Gastroesophageal sphincter (tissue), 4 donors: ENCODE results near the gene ELL2. TPM values are rescaled to one million over a fixed set of nuclear protein-coding genes. Genes with fewer than 3 reads are reported as not detected.

ENCODE experiments used
- ATAC-seq: fragments of 150-250 bp; one replicate; pipeline ENCODE4 v1.9.1; 2016; ENCODE audit warnings: mild to moderate bottlenecking, moderate library complexity
- H3K27ac ChIP-seq, 4 donors: fragments of 200-600 bp; sonication (generic) in 3 of 4; 1 replicate in 3 of 4; 2 replicates in 1 of 4; pipeline ENCODE4 v1.5.1; 2016 to 2019
- H3K27me3 ChIP-seq: fragments of 200-600 bp; sonication (generic); one replicate; pipeline ENCODE4 v1.5.1; 2019
- H3K36me3 ChIP-seq, 2 donors: fragments of 200-600 bp; sonication (generic); one replicate each; pipeline ENCODE4 v1.5.1; 2019; ENCODE audit warnings: control low read depth in 1 of 2
- H3K4me1 ChIP-seq, 3 donors: fragments of 200-600 bp; sonication (generic); 1 replicate in 2 of 3; 2 replicates in 1 of 3; pipeline ENCODE4 v1.5.1; 2016 to 2019; ENCODE audit warnings: control low read depth in 2 of 3
- H3K4me3 ChIP-seq, 2 donors: fragments of 200-600 bp; sonication (generic); one replicate each; pipeline ENCODE4 v1.5.1; 2019; ENCODE audit warnings: mild to moderate bottlenecking in 1 of 2, moderate library complexity in 1 of 2
- H3K9me3 ChIP-seq, 3 donors: fragments of 200-600 bp; sonication (generic); one replicate each; pipeline ENCODE4 v1.5.1; 2017 to 2019; ENCODE audit warnings: control low read depth in 2 of 3
- EP300 ChIP-seq: sonication (generic); formaldehyde crosslinking; IDR thresholded peaks from one replicate; pipeline ENCODE4 v1.6.1; 2017; ENCODE audit warnings: antibody characterized with exemption, mild to moderate bottlenecking
- POLR2A ChIP-seq, 2 donors: fragments of 450-650 bp; IDR thresholded peaks; one replicate each; pipeline ENCODE4 v1.6.1; 2017; ENCODE audit warnings: antibody characterized with exemption in 2 of 2, mild to moderate bottlenecking in 2 of 2, moderate library complexity in 1 of 2
- POLR2AphosphoS5 ChIP-seq: sonication (generic); formaldehyde crosslinking; IDR thresholded peaks from one replicate; pipeline ENCODE4 v1.6.1; 2017; ENCODE audit warnings: antibody characterized with exemption
- WGBS, 2 donors: methylation state at CpG; one replicate each; pipeline ENCODE4 v1.1.5; 2018; ENCODE audit warnings: low coverage in 1 of 2; 5-methylcytosine and 5-hydroxymethylcytosine counted together
- total RNA-seq, 4 donors: library from RNA; depleted of rRNA; stranded (reverse); fragments of >200 nt; gene quantifications; one replicate each; pipeline ENCODE4 v1.1.0, GENCODE V29; 2016
- TF ChIP-seq, protein P1 (sequence below), 4 experiments: fragments of 200-600 bp in 2 of 4; fragments of 450-650 bp in 2 of 4; sonication (generic) in 1 of 4; IDR thresholded peaks; one replicate each; pipeline ENCODE4 v1.5.1; 2017 to 2019; ENCODE audit warnings: antibody characterized with exemption in 4 of 4, mild to moderate bottlenecking in 2 of 4, moderate library complexity in 2 of 4

The ELL2 gene
- total RNA-seq, 4 donors from 2014 or later: 38.4 to 117 (median 59.3) TPM

- TF ChIP-seq, protein P1, sequence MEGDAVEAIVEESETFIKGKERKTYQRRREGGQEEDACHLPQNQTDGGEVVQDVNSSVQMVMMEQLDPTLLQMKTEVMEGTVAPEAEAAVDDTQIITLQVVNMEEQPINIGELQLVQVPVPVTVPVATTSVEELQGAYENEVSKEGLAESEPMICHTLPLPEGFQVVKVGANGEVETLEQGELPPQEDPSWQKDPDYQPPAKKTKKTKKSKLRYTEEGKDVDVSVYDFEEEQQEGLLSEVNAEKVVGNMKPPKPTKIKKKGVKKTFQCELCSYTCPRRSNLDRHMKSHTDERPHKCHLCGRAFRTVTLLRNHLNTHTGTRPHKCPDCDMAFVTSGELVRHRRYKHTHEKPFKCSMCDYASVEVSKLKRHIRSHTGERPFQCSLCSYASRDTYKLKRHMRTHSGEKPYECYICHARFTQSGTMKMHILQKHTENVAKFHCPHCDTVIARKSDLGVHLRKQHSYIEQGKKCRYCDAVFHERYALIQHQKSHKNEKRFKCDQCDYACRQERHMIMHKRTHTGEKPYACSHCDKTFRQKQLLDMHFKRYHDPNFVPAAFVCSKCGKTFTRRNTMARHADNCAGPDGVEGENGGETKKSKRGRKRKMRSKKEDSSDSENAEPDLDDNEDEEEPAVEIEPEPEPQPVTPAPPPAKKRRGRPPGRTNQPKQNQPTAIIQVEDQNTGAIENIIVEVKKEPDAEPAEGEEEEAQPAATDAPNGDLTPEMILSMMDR (IDR thresholded peaks at IDR 0.05): peak in 1 of 4 experiments; percentile 5
- no peak for TF ChIP-seq EP300
- no peak for ATAC-seq
- Histone ChIP-seq H3K4me3 (no peak overlapping the region), H3K36me3 (no peaks in the 10 kb centered on the region), H3K4me1 (peaks cover 0 to 94% (median 4%) of the 10 kb centered on the region in 3 donors), H3K9me3 (no peaks in the 10 kb centered on the region), H3K27ac (no peak overlapping the region), H3K27me3 (no peaks in the 10 kb centered on the region)
- WGBS, 2 donors: 85 to 90% methylated on average over 2 of the region's 2 CpGs
Measured at GRCh38 chr5:95942414-95942813, 19.2 kb downstream of the ELL2 start.

GRCh38 chr5:95941756-95942155, 19.9 kb downstream of the ELL2 start:
- H3K36me3 ChIP-seq: no peaks in the 10 kb centered on the region
- no peaks in the 10 kb centered on the region for H3K9me3 ChIP-seq
- no peaks in the 10 kb centered on the region for H3K27me3 ChIP-seq
- H3K4me1 ChIP-seq: peaks cover 0 to 88% (median 4%) of the 10 kb centered on the region in 3 donors
- TF ChIP-seq POLR2AphosphoS5: no peak
- no peak for TF ChIP-seq EP300
- TF ChIP-seq POLR2A (IDR thresholded peaks at IDR 0.05): no peak
- TF ChIP-seq, protein P1 (IDR thresholded peaks at IDR 0.05): no peak
- no peak for ATAC-seq
- no peak overlapping the region for H3K4me3 ChIP-seq
- no peak overlapping the region for H3K27ac ChIP-seq

GRCh38 chr5:95940758-95941682, 20.6 kb downstream of the ELL2 start:
- Histone ChIP-seq H3K9me3 (no peaks in the 10 kb centered on the region), H3K27ac (no peak overlapping the region), H3K36me3 (no peaks in the 10 kb centered on the region), H3K27me3 (no peaks in the 10 kb centered on the region), H3K4me3 (no peak overlapping the region), H3K4me1 (peaks cover 0 to 81% (median 4%) of the 10 kb centered on the region in 3 donors)
- WGBS, 2 donors: 29 to 35% methylated on average over 3 of the region's 3 CpGs
- no peak for TF ChIP-seq POLR2A (IDR thresholded peaks at IDR 0.05)
- TF ChIP-seq, protein P1 (IDR thresholded peaks at IDR 0.05): no peak
- no peak for TF ChIP-seq EP300
- TF ChIP-seq POLR2AphosphoS5: no peak
- no peak for ATAC-seq

DNA sequence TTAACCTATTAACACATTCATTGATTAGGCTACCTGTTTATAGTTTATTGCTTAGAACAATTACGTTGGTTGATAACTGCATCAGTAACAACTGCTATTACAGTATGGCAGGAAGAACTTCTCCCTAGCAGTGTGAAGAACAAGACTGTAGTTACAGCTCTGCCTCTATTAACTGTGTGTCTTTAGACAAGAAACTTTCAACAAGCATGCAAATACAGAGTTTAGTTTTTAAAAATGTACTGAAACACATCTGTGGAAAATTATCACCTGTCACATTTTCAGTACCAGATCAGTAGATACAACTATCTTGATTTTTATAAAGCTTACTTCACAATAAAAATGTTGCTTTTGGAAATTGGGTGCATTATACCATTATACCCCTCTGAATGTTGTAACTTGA, 22.2 kb downstream of the ELL2 start:
- Histone ChIP-seq H3K9me3 (no peaks in the 10 kb centered on the region), H3K27ac (no peak overlapping the region), H3K27me3 (no peaks in the 10 kb centered on the region), H3K4me3 (no peak overlapping the region), H3K36me3 (no peaks in the 10 kb centered on the region), H3K4me1 (peaks cover 0 to 65% (median 4%) of the 10 kb centered on the region in 3 donors)
- 78 to 100% methylated on average over 1 of the region's 1 CpG for WGBS, 2 donors
- ATAC-seq: no peak
- TF ChIP-seq POLR2AphosphoS5 (no peak), EP300 (no peak), POLR2A (IDR thresholded peaks at IDR 0.05) (no peak)
- TF ChIP-seq, protein P1 (IDR thresholded peaks at IDR 0.05): no peak

- WGBS, 2 donors: 88 to 89% methylated on average over 1 of the region's 1 CpG
- no peaks in the 10 kb centered on the region for H3K36me3 ChIP-seq
- no peaks in the 10 kb centered on the region for H3K9me3 ChIP-seq
- H3K4me3 ChIP-seq: no peak overlapping the region
- H3K4me1 ChIP-seq: peaks cover 4 to 58% (median 5%) of the 10 kb centered on the region in 3 donors
- TF ChIP-seq POLR2AphosphoS5 (no peak), EP300 (no peak), POLR2A (IDR thresholded peaks at IDR 0.05) (no peak)
- TF ChIP-seq, protein P1 (IDR thresholded peaks at IDR 0.05): no peak
- H3K27ac ChIP-seq: no peak overlapping the region
- no peaks in the 10 kb centered on the region for H3K27me3 ChIP-seq
- no peak for ATAC-seq
Measured at GRCh38 chr5:95938766-95939165, 22.9 kb downstream of the ELL2 start.
